SK-N-SH (cell line): ENCODE data around the gene C1S.

Experiments
- MXI1 ChIP-seq: IDR thresholded peaks from 2 replicates; pipeline ENCODE4 v1.6.1; 2012; ENCODE audit warnings: mild to moderate bottlenecking, low read depth, low read length, improper control_type of control experiment
- SIN3A ChIP-seq: IDR thresholded peaks from 2 replicates; pipeline ENCODE4 v1.6.1; 2012; ENCODE audit warnings: low read depth, mild to moderate bottlenecking, low read length, moderate library complexity, borderline replicate concordance
- YY1 ChIP-seq: IDR thresholded peaks from 2 replicates; pipeline ENCODE4 v1.4.0; 2012; ENCODE audit warnings: low read depth, mild to moderate bottlenecking
- ZBTB33 ChIP-seq: IDR thresholded peaks from 2 replicates; pipeline ENCODE4 v1.4.0; 2012; ENCODE audit warnings: low read depth, borderline replicate concordance

- TF ChIP-seq ZBTB33, result no peak
- no peak for TF ChIP-seq SIN3A
- no peak for TF ChIP-seq YY1
- no peak for TF ChIP-seq MXI1
Measured at GRCh38 chr12:7013101-7013500, 47.4 kb upstream of the C1S start.
